ENCODE measurements around the gene APH1B.
"Not testable (repeated sequence)": the region's sequence is repeated elsewhere in the genome, so short reads cannot be mapped to it uniquely, and the experiment has no call there.

The APH1B gene

GRCh38 chr15:63301088-63301487 lies 23.7 kb downstream of the APH1B start:
- no peak for DNase-seq

- no peak for DNase-seq
Measured at GRCh38 chr15:63305260-63305659, 27.9 kb downstream of the APH1B start.

DNA sequence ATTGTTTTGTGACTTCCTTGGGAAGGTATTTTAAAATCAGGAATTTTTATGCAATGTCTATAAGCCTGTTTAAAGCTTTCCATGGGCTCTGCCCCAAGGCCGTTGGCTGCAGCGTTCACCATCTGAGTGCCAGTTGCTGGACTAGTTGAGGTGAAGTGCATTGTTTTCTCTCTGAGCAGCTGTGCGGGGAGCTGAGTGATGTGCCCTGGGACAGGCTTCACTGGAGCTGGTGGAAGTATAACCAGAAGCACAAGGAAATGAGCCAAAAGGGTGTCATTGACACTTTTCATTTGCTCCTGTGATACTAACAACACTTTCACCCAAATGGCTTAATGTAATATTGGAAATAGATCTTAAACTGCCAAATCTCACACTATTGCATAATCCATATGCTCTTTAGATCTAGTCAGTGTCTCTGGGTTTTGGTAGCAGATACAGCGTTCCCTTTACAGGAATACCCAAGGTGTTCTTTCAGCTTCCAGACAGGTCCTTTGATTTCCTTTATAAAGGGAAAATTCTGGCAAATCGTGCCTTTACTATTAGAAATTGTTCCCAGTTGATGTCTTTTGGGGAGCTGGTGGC lies 29.2 kb downstream of the APH1B start:
- DNase-seq, result no peak

DNA sequence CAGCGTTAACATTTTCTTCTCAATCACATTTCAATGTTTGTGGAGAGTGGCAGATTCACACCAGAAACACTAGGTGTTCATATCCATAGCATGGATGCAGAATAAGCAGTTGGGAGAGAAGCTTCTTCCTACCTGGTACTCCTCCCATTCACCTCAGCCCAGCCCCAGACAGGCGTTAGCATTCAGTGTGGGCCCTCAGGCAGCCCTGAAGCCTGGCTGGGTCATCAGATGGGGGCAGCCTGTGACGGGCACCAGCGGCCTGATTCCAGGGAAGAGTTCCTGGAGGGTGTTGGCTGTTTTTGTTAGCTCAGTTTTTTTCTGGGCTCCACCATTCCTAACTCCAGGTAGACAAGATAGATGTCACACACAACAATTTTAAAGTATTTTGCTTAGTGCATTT lies 31.1 kb downstream of the APH1B start:
- no peak for DNase-seq

DNA sequence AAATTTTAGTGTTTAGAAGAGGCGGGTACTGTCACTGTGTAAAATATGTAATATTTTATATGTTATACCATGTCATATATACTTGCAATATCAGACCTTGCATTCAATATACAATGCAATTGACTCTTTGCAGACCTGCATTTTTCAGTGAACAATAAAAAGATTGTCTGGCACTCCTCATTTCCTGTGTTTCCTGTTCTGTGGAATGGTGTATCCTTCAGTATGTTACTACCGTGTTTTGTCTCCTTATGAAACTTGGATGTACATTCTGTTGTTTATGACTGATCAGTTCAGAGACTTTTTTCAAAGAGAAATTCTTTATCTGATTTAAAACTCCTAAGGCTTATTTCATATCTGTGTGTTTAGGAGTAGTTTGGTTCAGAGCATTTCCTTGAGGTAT lies 31.5 kb downstream of the APH1B start:
- DNase-seq, result no peak

DNA sequence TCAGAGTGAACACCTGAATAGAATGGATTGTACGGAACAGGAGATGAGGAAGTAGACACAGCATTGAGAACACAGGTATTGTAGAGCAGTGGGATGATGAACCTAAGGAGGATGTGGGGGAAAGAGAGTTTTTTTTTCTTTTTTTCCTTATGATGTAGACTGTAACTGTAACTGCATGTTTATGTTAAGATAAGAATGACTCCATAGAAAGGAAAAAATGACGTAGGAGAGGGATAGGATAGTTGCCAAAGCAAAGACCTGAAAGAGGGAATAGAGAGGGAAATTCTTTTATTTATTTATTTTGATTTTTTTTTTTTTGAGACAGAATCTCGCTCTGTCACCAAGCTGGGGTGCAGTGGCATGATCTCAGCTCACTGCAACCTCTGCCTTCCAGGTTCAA lies 33.2 kb downstream of the APH1B start:
- no peak for DNase-seq

GRCh38 chr15:63312286-63312685 lies 34.9 kb downstream of the APH1B start:
- DNase-seq, result no peak

DNA sequence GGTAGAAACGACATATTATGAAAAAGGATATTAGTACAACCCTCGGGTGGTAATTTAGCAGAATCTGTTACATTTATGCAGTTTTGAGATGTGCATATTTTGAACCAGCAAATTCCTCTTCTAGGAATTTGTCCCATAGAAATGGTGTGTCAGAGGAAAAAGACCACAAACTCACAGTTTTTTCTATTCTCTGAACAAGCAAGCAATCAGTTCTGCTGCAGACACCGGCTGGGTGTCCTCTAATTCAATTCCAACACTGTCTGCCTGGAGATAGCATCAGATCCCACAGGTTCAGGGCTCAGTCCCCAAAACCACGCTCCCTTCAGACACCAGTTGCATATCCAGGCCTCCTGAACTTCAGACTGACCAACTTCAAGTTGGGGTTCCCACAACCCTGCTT lies 36.4 kb downstream of the APH1B start:
- DNase-seq, result no peak

DNA sequence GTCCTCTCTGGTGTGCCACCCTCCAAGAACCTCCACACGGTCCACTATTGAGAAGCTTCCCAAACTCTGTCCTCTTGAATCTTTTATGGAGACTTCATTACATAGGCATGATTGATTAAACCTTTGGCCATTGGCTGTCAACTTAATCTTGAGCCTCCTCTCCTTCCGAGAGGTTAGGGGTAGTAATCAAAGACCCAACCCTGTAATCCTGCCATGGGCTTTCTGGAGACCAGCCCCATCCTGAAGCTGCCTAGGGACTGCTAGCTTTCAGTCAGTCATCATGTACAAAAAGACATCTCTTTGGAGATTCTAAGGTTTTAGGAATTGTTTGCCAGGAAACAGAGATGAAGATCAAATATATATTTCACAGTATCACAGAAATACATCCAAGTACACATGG lies 37.0 kb downstream of the APH1B start:
- no peak for DNase-seq

- DNase-seq, result no peak
Measured at GRCh38 chr15:63318344-63318743, 40.9 kb downstream of the APH1B start.

DNA sequence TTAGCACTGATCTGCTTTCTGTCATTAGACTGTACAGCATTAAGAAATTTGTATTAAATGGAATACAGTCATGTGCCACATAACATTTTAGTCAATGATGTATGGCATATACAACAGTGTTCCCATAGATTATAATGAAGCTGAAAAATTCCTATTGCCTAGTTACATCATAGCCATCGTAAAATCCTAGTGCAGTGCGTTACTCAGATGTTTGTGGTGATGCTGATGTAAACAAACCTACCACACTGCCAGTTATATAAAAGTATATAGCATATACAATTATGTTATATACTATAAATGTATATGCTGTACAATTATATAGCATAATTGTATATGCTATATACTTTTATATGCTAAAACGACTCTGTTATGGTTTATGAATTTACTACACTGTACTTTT lies 41.7 kb downstream of the APH1B start:
- DNase-seq, result no peak

- DNase-seq, result not testable (repeated sequence)
Measured at GRCh38 chr15:63320446-63320845, 43.0 kb downstream of the APH1B start.

DNA sequence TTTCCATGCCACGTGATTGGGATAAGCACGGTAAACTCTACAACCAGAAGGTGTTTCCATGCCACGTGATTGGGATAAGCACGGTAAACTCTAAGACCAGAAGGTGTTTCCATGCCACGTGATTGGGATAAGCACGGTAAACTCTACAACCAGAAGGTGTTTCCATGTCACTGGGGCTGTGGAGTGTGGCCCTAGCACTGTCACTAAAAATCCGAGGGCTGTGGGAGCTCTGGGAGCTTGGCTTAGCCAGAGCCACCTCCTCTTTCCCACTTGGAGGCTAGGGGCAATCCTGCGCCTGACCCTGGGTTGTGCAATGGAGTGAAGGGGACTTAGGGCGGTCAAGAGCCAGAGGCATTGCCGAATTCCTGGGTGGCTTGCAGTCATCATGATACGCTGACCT lies 43.6 kb downstream of the APH1B start:
- not testable (repeated sequence) for DNase-seq

GRCh38 chr15:63321462-63321861 lies 44.1 kb downstream of the APH1B start:
- no peak for DNase-seq

DNA sequence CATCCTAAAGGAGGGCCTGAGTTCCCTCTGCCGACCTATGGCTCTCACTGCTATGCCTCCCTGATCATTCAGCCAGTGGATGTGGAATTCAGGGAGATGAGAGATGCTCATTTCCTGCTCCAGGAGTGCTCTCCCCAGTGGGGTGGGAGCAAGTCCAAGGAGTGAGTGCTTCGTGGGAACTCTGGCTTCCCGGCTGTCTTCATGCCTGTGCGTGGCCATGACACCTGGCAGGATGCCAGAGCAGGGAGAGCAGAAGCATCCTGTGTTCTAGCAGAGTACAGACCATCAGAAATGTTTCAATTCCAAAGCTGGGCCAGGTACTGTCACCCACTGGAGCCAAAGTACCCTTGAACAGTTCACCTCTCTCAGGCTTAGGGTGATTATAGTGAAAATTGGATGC lies 45.1 kb downstream of the APH1B start:
- DNase-seq, result no peak

GRCh38 chr15:63323798-63324563 lies 46.6 kb downstream of the APH1B start:
- no peak for DNase-seq

DNA sequence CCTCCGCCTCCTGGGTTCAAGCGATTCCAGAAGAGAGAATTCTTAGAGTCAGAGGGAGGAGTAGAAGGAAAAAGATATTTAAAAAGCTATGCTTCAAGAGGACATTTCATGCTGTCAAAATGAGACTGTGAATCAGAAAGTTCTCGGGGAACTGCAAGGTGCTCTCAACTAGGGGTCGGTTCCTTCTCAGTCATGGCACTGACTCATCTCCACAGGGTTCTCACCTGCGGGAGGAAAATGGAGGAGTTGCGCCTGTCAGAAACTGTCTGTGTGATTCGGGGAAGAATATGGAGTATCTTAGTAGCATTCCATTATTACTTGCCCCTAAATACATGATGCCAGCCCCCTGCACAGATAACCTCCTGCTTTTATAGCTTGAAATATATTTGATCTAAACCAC lies 47.4 kb downstream of the APH1B start:
- no peak for DNase-seq

DNA sequence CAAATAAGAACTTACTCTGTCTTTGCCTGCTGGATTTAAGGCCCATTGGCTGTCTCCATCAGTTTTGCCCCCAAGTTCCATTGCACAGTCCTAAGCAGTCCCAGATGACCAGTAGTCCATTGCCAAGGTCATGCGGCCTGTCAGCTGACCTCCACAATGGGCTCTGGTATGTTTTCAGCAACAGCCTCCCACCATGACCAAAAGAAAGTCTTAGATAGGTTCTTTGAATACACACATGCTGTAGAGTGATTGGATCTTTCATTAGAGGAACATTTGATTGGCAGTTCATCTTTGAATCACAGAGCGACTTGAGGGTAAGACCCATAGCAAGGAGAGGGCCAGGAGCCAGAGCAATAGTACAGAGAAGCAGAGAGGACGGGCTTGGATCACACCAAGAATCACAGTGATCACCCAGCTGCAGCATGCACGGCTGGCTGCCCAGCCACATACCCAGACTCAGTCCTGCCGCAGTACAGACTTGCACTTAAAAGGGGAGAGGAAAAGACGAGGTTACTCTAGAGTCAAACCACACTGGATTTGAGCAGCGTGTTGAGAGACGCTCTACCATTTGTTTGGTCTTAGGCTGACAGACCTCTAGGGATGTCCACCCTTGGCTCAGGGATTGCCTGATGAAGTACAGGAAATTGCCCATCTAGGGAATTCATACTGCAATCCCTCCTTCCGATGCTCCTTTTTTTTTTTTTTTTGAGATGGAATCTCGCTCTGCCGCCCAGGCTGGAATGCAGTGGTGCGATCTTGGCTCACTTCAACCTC lies 50.4 kb downstream of the APH1B start:
- DNase-seq, result no peak

- DNase-seq, result no peak
Measured at GRCh38 chr15:63329567-63330350, 52.4 kb downstream of the APH1B start.

DNA sequence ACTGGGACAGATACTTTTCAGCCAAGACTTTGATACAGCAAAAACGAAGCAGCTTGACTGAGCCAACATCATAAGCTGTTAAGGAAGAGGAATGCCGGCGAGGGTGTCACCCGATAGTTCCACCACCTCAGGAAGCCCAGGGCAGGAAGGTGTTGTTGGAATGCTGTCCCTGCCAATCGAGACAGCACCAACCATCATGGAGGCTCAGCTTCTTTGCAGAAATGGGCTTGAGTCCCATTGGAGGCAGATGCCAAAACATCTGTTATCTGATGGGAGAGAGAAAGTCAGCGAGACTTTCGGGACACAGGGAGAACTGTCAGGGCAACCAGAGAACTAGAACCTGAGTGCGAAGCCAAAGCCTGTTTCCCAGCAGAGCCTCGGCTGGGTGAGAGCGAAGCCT lies 53.5 kb downstream of the APH1B start:
- no peak for DNase-seq

DNA sequence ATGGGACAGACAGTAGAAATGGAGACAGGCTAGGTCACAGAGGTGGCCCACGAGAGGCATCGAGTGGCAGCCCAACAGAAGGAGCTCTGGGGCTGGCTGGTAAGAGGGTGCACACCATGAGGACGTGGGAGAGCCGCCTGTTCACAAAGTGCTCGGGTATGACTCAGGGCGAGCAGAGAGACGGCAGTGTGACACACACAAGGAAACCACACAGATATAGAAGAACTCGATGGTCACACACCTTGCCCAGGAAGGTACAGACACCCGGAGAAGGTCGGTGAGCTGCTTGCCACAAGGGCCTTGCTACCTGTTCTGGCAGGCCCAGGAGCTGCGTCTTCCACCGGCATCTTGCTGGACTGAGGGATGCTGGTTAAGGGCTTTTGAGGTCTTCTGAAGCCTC lies 54.1 kb downstream of the APH1B start:
- no peak for DNase-seq

DNA sequence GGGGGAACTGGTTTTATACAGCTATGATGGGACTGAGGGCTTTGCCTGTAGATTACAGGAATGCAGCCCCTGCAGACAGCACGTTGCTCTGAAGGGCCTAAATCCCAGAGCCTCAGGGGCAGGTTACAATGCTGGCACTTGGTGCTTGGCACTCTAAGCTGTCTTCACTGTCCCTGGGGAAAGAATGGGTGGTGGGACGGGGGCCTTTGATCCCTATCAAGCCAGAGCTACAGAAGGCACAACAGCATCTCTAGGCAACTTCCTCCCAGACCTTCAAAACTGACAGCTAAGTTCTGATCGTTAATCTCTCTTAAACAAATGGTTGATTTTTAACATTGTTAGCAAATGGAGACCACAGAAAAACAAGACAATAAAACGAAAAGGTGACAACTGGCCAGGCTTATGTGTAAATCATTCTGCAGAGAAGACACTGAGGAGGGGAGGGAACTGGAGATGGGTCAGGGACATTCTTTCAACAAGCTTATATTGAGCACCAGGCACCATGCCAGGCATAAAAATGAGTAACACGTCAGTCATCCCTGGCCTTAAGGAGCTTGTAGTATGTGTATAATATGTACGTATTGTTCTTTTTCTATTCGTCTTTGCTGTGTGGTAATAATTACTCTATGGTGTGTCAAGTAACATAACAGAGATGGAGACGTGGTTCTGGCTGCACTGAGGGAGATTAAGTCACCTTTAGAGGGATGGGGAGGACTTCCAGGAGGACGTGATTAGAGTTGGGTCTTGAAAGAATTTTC lies 55.1 kb downstream of the APH1B start:
- DNase-seq, result no peak

DNA sequence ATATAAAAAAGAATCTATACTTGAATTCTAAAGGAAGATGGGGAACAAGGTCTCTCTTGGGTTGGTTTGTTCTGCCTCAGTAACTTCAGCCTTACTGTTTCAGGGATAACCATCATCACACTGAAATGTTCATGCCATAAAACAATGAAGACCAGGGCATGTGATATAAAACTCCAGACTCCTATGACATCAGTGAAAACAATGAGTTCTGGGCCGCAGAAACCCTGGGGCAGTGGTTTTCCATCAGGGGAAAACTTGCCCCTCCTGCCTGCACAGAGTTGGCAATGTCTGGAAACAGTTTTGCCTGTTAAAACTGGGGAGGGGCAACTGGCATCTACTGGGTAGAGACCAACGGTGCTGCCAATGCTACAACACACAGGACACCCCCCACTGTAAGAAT lies 57.4 kb downstream of the APH1B start:
- no peak for DNase-seq

All from NCI-H2029 (cell line).